ENCODE results near the gene CCL7.
"Not testable (repeated sequence)": the region's sequence is repeated elsewhere in the genome, so short reads cannot be mapped to it uniquely, and the experiment has no call there.

Gene CCL7

GRCh38 chr17:34269969-34270368, at the start of gene CCL7:
TSS of gene CCL7 (plus strand) at chr17:34270221. CDS start at chr17:34270291, 70 bp downstream.
- DNase-seq = no peak

GRCh38 chr17:34220752-34221395, 49.1 kb upstream of the CCL7 start:
- DNase-seq = no peak

GRCh38 chr17:34221411-34221810, 48.6 kb upstream of the CCL7 start:
- DNase-seq = no peak

- no peak for DNase-seq
These were observed 47.1 kb upstream of the CCL7 start for GRCh38 chr17:34222722-34223497.

- DNase-seq = no peak
These were observed 45.0 kb upstream of the CCL7 start for GRCh38 chr17:34225046-34225445.

GRCh38 chr17:34226011-34226743, 43.8 kb upstream of the CCL7 start:
- DNase-seq = no peak

GRCh38 chr17:34226744-34227034, 43.3 kb upstream of the CCL7 start:
- no peak for DNase-seq

- not testable (repeated sequence) for DNase-seq
These were observed 42.7 kb upstream of the CCL7 start for GRCh38 chr17:34227293-34227692.

GRCh38 chr17:34227707-34228106, 42.3 kb upstream of the CCL7 start:
- DNase-seq = no peak

- no peak for DNase-seq
These were observed 41.2 kb upstream of the CCL7 start for GRCh38 chr17:34228781-34229180.

- no peak for DNase-seq
These were observed 39.7 kb upstream of the CCL7 start for GRCh38 chr17:34230342-34230741.

GRCh38 chr17:34234616-34235015, 35.4 kb upstream of the CCL7 start:
- no peak for DNase-seq

GRCh38 chr17:34235389-34236028, 34.5 kb upstream of the CCL7 start:
- no peak for DNase-seq

GRCh38 chr17:34236281-34236892, 33.6 kb upstream of the CCL7 start:
- DNase-seq = no peak

GRCh38 chr17:34237458-34237857, 32.6 kb upstream of the CCL7 start:
- no peak for DNase-seq

- no peak for DNase-seq
These were observed 29.0 kb upstream of the CCL7 start for GRCh38 chr17:34241062-34241461.

- no peak for DNase-seq
These were observed 27.2 kb upstream of the CCL7 start for GRCh38 chr17:34242587-34243363.

GRCh38 chr17:34243364-34244320, 26.4 kb upstream of the CCL7 start:
- no peak for DNase-seq

- DNase-seq = no peak
These were observed 24.6 kb upstream of the CCL7 start for GRCh38 chr17:34245351-34245905.

GRCh38 chr17:34246446-34246845, 23.6 kb upstream of the CCL7 start:
- no peak for DNase-seq

GRCh38 chr17:34246881-34247280, 23.1 kb upstream of the CCL7 start:
- DNase-seq = no peak

Data from NCI-H1436 (cell line).